Endothelial cell (in vitro differentiated cells): ENCODE results near the gene KBTBD7. TPM values are rescaled to one million over a fixed set of nuclear protein-coding genes. Genes with fewer than 3 reads are reported as not detected.

Experiments used
- DNase-seq: peaks from one replicate; pipeline ENCODE4 v3.0.0; 2021; ENCODE audit warnings: low spot score
- H3K27ac Mint-ChIP-seq: one replicate; pipeline ENCODE4 v1.8.0; 2021; ENCODE audit warnings: mixed read lengths, inconsistent platforms; ENCODE audit not compliant: unreplicated experiment
- H3K27me3 Mint-ChIP-seq: one replicate; pipeline ENCODE4 v1.8.0; 2021; ENCODE audit warnings: mild to moderate bottlenecking, moderate library complexity, mixed read lengths, inconsistent platforms; ENCODE audit not compliant: unreplicated experiment
- H3K36me3 Mint-ChIP-seq: one replicate; pipeline ENCODE4 v1.8.0; 2021; ENCODE audit warnings: mild to moderate bottlenecking, low read depth, mixed read lengths, inconsistent platforms; ENCODE audit not compliant: unreplicated experiment
- H3K4me1 Mint-ChIP-seq: one replicate; pipeline ENCODE4 v1.8.0; 2021; ENCODE audit warnings: mild to moderate bottlenecking, mixed read lengths, inconsistent platforms; ENCODE audit not compliant: unreplicated experiment
- H3K4me3 Mint-ChIP-seq: one replicate; pipeline ENCODE4 v1.8.0; 2021; ENCODE audit warnings: mild to moderate bottlenecking, mixed read lengths, inconsistent platforms; ENCODE audit not compliant: unreplicated experiment
- H3K9me3 Mint-ChIP-seq: one replicate; pipeline ENCODE4 v1.8.0; 2021; ENCODE audit warnings: mixed read lengths, inconsistent platforms; ENCODE audit not compliant: unreplicated experiment
- total RNA-seq: library from RNA; stranded (reverse); fragmentation: NEBNext Ultra II Directional; extraction: Animal tissue kit (Norgen Biotek cat#: 25700); gene quantifications from one replicate; pipeline ENCODE4 v1.2.1, GENCODE V29; 2021; ENCODE audit not compliant: unreplicated experiment
- TF ChIP-seq, protein P1 (sequence below): fragments of 200-600 bp; sonication (generic); IDR thresholded peaks from one replicate; pipeline ENCODE4 v1.5.0; 2021; ENCODE audit warnings: antibody characterized with exemption; ENCODE audit not compliant: unreplicated experiment

Gene KBTBD7
- total RNA-seq, 1 donor from 2014 or later: 9.0 TPM

DNA sequence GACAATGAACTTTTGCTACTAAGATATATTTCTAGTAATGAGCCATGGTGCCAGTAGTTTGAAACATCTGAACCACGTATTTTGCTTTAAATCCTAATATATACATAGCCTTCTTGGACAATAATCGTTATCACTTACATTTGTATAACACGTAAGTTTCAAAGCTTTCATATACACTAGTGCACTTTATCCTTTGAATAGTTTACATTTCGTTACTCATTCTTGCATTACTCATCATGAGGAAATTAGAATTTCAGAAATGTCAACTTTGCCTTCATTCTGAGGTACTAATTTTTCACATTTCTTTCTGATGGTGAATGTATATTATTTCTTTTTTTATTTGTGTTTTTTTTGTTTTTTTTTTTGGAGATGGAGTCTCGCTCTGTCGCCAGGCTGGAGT, 5.8 kb downstream of the KBTBD7 start:
- no peak for DNase-seq
- TF ChIP-seq, protein P1, sequence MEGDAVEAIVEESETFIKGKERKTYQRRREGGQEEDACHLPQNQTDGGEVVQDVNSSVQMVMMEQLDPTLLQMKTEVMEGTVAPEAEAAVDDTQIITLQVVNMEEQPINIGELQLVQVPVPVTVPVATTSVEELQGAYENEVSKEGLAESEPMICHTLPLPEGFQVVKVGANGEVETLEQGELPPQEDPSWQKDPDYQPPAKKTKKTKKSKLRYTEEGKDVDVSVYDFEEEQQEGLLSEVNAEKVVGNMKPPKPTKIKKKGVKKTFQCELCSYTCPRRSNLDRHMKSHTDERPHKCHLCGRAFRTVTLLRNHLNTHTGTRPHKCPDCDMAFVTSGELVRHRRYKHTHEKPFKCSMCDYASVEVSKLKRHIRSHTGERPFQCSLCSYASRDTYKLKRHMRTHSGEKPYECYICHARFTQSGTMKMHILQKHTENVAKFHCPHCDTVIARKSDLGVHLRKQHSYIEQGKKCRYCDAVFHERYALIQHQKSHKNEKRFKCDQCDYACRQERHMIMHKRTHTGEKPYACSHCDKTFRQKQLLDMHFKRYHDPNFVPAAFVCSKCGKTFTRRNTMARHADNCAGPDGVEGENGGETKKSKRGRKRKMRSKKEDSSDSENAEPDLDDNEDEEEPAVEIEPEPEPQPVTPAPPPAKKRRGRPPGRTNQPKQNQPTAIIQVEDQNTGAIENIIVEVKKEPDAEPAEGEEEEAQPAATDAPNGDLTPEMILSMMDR: no peak
- H3K9me3 Mint-ChIP-seq: no peaks in the 10 kb centered on the region
- H3K4me3 Mint-ChIP-seq: no peak overlapping the region
- H3K4me1 Mint-ChIP-seq: peaks cover 13% of the 10 kb centered on the region
- no peak overlapping the region for H3K27ac Mint-ChIP-seq
- no peaks in the 10 kb centered on the region for H3K36me3 Mint-ChIP-seq
- no peaks in the 10 kb centered on the region for H3K27me3 Mint-ChIP-seq

DNA sequence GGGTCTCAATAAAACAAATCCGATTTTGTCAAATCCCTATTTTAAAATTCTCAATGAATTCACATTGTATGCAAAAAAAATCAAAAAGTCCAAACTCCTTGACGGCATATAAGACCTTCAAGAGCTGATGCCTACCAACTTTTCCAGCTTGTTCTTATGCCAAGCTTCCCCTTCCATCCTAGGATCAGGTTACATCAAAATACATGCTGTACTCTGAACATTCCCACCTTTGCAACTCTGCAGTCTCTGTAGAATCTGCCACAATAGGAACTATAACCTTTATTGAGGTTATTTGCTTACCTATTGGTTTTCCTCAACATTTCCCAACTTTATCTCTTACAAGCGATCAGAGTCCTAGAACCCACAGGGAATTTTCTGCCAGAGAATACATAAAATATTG, 7.9 kb downstream of the KBTBD7 start:
- Mint-ChIP-seq H3K27me3 (no peaks in the 10 kb centered on the region), H3K4me1 (no peaks in the 10 kb centered on the region), H3K4me3 (no peak overlapping the region), H3K27ac (no peak overlapping the region), H3K9me3 (no peaks in the 10 kb centered on the region), H3K36me3 (no peaks in the 10 kb centered on the region)
- TF ChIP-seq, protein P1: no peak
- DNase-seq: no peak

DNA sequence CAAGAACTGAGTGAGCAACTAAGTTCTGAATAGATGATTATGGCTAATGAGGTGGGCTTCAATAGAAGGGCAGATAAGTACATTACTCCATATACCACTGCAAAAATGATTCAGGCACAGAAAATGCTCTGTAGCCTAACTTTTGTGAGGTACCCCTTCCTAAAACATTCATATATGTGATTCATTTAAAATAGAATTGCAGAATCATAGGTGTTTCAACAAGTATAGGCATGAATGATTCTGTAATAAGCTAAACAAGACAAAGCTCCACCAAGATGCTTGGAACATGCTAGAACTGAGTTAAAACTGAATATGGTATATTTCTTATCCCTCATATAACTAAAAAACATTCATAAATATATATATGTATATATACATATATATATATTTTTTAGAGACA, 12.1 kb downstream of the KBTBD7 start:
- no peaks in the 10 kb centered on the region for H3K27me3 Mint-ChIP-seq
- TF ChIP-seq, protein P1: no peak
- no peak overlapping the region for H3K4me3 Mint-ChIP-seq
- no peak for DNase-seq
- no peak overlapping the region for H3K27ac Mint-ChIP-seq
- H3K4me1 Mint-ChIP-seq: no peaks in the 10 kb centered on the region
- no peaks in the 10 kb centered on the region for H3K9me3 Mint-ChIP-seq
- H3K36me3 Mint-ChIP-seq: no peaks in the 10 kb centered on the region

DNA sequence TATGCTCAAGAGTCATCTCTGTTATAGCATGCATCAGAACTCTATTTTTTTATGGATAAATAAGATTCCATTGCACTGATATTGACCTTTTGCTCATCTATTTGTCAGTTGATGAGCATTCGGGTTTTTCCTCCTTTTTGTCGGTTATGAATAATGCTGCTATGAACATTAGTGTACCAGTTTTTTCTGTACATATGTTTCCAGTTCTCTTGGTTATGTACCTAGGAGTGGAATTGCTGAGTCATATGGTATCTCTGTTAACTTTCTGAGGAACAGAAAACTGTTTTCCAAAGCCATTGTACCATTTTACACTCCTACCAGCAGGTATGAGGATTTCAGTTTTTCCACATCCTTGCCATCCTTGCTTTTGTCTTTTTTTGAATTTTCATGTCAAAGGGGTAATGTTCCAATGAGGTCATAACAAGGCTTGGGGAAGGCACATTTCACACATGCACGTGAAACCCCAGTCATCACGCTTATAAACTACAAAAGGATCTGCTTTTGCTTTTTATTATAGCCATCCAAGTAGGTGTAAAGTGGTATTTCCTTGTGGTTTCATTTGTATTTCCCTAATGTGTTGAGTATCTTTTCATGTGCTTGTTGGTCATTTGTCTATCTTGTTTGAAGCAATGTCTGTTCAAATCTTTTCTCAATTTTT, 14.6 kb downstream of the KBTBD7 start:
- Mint-ChIP-seq H3K36me3 (peaks cover 10% of the 10 kb centered on the region), H3K9me3 (peaks cover 9% of the 10 kb centered on the region), H3K27ac (no peak overlapping the region), H3K4me1 (no peaks in the 10 kb centered on the region), H3K4me3 (no peak overlapping the region), H3K27me3 (peaks cover 1% of the 10 kb centered on the region)
- TF ChIP-seq, protein P1: no peak
- DNase-seq: no peak

DNA sequence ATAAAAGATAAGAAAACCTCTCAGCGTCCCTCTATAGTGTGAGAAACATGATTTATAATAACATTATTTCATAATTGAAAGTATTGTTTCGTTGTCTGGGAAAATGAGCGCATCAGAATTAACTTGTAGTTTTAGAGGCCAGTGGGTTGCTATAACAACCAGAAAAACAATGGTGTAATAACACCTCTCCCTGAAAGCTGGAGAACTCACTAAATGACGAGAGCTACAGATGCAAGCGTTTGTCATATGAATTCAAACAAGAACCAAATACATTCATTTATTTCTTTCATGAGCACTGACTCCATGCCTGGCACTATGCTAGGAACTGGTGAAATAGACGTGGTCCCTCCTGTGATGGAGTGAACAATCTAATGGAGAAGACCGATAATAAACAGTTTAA, 16.3 kb downstream of the KBTBD7 start:
- Mint-ChIP-seq H3K9me3 (peaks cover 9% of the 10 kb centered on the region), H3K27ac (peak overlapping the region; percentile 18), H3K4me1 (no peaks in the 10 kb centered on the region), H3K36me3 (peaks cover 10% of the 10 kb centered on the region), H3K4me3 (no peak overlapping the region), H3K27me3 (peaks cover 1% of the 10 kb centered on the region)
- TF ChIP-seq, protein P1: no peak
- DNase-seq: no peak
